GM21381 (cell line): ENCODE results near the gene CCDC107.
"Not testable (repeated sequence)": the region's sequence is repeated elsewhere in the genome, so short reads cannot be mapped to it uniquely, and the experiment has no call there.

Experiments used
- ATAC-seq: cut with Tn5 transposase; IDR thresholded peaks from one replicate; pipeline ENCODE4 v1.9.1; 2021; ENCODE audit warnings: mild to moderate bottlenecking, moderate library complexity; ENCODE audit not compliant: unreplicated experiment

Gene CCDC107

DNA sequence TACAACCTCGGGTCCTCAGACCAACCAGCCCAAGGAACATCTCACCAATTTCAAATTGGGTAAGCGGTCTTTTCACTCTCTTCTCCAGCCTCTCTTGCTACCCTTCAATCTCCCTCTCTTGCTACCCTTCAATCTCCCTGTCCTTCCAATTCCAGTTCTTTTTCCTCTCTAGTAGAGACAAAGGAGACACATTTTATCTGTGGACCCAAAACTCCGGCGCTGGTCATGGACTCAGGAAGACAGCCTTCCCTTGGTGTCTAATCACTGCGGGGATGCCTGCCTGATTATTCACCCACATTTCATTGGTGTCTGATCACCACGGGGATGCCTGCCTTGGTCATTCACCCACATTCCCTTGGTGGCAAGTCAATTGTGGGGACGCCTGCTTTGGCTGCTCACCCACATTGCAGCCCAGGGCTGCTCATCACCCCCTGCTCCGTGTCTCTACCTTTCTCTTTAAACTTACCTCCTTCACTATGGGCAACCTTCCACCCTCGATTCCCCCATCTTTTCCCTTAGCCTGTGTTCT is 20.6 kb upstream of the CCDC107 start:
- not testable (repeated sequence) for ATAC-seq

DNA sequence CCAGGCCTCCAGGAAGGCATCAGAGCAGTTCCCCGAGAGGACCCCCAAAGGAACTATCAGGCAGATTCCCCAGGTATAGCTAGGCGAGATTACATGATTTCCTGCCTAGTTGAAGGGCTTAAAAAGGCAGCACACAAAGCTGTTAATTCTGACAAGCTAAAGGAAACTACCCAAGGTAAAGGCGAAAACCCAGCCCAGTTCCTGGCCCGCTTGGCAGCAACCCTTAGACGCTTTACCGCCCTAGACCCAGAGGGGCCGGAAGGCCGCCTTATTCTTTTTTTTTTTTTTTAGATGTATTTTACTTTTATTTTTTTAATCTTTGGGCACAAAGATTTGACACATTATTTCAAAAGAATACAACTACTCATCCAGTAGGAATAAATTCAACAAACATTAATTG is 19.3 kb upstream of the CCDC107 start:
- not testable (repeated sequence) for ATAC-seq

DNA sequence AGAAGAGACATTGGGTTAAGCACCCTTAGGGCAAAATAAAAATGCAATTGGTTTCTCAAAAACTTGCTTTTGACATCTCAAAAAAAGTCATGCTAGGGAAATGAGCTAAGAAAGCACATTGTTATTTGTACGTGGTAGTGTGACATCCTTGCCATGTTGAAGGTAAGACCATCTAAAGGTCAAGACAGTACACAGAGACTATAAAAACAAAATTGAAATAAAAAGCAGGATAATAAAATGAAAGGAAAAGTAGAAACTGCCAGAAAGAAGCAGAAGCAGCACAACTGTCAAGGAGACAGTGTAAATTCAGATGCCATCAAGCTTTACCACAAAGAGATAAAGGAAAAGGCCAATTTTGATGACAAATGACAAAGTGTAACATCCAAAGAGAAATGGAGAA is 18.9 kb upstream of the CCDC107 start:
- ATAC-seq: not testable (repeated sequence)

DNA sequence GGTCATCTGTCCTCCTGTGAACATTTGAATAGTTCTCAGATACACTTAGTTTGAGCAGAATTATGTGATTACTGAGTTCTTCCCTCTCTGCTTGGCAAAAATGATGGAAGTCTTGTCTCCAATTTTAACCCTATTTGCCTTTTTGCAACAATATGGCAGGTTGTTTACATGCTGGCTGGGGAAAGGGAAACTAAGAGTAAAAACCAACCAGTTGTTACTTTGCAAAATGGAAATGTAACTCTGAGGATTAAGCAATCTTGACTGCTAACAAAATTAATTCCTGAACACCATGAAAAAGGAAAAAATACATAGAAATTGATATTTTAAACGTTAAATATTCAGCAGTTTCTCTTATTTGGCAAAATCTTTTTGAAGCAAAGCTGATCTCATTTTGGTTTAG is 18.5 kb upstream of the CCDC107 start:
- ATAC-seq: no peak

DNA sequence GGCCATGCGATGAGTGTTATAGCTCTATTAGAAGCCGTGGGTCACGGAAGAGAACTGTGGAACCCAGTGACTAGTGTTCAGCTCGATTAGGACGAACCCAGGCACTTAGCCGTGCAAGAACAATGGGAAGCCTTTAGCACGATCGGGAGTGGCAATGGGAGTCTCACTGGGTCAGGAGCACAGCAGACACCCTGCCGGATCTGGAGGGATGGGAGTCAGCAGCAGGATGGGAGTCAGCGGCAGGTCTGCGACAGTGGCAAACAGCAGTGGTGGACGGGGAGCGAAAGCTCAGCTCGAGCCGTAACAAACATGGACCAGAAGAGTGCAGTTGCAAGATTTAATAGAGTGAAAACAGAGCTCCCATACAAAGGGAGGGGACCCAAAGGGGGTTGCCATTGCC is 17.7 kb upstream of the CCDC107 start:
- ATAC-seq: not testable (repeated sequence)

DNA sequence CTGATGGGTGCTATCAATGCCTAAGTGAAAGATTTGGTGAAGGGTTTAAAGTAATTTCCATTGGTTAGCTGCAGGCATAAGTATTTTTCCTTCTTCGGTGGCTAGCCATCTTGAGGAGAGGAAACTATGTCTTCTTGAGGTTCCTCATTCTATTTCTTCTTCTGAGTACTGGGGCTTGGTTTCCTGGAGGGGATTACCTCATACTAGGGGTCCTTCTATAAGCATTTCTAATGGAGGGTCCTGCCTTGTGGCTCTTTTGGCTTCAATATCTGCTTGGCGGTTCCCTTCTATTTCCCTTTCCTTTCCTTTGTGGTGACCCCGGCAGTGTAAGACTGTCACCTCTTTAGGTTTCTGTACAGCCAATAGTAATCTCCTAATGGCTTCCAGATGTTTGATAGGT is 16.6 kb upstream of the CCDC107 start:
- ATAC-seq: not testable (repeated sequence)

DNA sequence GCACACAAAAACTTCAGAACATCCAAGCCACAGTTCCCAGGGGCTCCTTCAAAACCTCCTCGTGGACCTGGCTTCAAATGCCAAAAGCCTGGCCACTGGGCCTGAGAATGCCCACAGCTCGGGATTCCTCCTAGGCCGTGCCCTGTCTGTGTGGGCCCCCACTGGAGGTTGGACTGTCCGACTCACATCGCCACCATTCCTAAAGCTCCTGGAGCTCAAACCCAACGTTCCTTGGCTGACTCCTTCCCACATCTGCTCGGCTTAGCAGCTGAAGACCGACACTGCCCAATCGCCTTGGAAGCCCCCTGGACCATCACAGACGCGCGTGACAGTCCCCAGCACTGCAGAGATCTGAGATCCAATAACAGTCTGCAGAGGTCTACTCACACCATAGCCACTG is 15.0 kb upstream of the CCDC107 start:
- ATAC-seq: no peak

DNA sequence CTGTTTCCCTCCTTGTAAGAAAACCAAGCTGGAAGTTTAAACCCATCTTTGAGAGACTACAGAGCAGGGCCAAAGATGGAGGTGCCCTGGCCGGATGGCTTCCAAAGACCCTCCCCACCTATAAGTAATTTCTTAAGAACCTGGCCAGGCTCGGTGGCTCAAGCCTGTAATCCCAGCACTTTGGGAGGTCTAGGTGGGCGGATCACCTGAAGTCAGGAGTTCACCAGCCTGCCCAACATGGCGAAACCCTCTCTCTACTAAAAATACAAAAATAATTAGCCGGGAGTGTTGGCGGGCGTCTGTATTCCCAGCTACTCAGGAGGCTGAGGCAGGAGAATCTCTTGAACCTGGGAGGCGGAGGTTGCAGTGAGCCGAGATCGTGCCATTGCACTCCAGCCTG is 12.4 kb upstream of the CCDC107 start:
- not testable (repeated sequence) for ATAC-seq

DNA sequence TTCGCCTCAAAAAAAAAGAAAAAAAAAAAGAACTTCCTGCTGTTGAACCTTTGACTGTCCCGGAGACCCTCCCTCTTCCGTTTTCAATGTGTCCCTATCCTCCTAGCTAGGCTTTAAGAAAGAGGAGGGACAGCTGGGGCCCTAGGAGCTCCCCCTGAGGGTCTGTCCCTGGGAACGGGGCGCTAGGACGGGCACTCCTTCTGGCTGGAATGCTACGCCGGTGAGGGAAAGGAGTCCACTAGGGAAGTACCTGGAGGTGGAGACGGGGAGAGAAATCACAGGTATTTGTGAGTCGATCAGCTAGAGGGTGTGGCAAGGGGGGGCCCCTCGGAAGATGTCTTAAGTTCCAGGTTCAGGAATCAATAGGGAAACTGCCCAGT is 11.9 kb upstream of the CCDC107 start:
- ATAC-seq: no peak

DNA sequence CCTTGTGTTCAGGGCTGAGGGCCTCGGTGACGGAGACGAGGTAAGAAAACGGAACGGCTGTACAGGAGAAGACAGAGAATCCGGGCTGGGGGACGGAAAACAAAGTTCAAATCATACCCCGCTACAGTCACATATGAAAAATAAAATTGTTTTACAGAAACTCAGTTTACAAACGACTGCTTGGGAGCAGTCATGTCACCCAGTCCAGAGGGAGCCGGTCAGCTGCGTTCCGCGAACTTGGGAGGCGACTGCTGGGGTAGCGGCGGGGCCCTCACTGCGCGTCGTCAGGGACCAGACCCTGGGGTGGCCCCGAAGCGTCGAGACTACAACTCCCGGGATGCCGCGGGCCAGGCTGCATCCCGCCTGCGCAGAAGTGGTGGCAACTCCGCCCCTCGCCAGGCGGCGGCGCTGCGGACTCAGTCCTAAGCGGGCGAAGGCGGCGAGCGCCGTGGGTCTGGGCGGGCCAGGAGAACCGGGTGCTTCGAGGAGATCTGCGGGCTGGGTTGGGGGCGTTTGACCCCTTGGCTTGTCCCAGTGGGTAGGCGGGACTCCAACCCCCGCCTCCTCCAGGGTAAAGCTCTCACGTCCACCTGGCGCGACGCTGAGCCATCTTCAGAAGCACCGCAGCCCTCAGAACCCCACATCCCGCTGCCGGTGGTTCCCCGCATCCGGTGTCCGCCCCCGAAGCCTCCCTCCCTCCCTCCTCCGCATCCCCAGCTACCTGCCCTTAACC is 11.4 kb upstream of the CCDC107 start:
- ATAC-seq: peak; percentile 90

DNA sequence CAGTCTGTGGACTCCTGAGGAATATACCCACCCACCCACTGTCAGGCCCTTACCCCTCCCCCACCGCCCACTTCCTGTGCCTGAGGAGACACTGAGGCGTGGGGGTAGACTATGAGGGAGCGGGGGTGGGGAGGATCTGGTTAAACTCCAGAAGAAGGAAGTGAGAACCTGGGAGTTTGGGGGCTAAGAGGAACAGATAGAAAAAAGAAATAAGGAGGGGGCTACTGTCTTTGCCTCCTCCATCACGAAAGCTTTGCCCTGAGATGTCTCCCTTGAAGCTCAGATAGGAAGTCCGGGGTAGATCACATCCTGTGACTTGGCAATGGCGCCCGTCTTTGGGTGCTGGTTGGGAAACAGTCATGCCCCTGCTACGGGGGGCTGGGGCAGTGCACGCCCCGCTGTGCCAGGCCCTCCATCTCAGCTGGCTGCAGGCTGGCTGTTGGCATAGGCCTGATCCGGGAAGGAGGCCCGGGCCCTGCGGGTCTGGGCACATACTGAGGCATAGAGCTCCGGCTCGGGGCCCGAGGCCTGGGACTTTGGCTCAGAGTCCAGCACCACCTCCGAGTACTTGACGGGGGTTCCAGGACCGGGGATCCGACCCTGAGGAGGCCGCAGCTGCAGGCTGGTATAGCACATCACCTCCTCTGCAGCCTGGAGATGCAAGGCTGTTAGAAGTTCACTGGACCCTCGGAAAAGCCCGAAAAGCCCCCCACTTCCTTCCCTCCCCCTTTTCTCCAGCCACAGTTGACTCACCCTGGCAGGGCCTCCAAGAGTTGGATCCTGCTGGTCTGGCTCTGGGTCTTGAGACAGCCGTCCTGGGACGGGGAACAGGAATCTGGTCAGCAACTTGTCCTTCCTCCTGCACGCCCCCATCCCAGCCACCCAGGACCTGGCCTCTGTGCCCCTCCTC is 8.4 kb upstream of the CCDC107 start:
- no peak for ATAC-seq

DNA sequence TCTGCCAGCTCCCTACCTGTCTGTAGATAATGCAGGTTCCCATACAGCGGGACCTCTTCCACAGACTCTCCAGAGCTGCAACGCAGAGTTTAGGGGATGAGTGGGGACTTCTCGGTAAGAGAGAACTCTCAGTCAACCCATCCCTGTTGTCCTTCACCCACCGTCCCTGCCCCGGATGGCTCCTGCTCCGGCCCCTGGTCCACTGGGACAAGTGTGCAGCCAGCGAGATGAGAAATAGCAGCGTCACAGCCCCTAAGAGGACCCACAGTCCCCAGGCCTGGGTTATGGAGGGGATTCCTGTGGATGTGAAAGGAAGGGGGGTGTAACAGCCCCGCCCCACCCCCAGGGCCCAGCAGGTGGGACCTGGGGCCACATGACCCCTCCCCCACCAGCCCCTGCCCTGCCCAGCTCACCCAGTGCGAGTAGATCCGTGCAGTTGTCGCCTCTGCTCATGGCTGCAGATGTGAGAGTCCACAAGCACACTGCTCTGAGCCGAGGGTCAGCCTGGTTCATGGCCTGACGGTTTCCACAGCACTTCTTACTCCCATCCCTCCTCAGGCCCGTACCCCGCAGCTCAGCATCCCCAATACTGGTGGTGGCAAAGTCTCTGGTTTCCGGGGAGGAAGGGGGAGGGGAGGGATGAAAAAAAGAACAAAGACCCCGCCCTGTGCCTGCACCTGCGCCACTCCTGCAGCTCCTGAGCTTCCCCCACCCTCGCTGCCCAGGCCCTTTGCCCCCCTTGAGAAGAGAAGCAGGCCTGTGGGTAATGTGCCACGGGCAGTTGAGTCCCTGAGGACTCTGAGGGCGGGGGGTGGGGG is 7.5 kb upstream of the CCDC107 start, which contains the start of gene SIT1:
Gene SIT1, minus strand, starts transcription at position 591 of the 818 bp plus-strand sequence. Its CDS starts 78 bp downstream, at position 513.
- ATAC-seq: no peak

DNA sequence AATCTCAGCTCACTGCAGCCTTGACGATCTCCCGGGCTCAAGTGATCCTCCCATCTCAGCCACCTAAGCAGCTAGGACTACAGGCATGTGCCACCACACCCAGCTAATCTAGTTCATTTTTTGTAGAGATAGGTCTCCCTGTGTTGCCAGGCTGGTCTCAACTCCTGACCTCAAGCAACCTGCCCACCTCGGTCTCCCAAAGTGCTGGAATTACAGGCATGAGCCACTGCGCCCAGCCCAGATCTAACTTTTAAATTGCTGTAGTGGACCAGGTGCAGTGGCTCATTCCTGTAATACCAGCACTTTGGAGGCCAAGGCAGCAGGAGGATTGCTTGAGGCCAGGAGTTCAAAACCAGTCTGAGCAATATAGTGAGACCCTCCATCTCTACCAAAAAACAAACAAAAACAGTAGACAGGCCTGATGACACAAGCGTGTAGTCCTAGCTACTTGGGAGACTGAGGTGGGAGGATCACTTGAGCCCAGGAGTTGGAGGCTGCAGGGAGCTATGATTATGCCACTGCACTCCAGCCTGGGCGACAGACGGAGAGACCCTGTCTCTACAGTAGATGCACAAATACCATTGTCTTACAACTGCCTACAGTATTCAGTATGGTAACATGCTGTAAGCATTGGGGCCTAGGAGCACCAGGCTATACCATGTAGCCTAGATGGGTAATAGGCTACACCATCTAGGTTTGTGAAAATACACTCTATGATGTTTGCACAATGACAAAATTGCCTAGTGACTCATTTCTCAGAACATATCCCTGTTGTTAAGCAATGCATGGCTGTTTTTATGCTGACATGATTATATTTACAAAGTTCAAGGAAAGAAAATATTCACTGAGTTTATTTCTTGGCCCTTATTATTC is 5.9 kb upstream of the CCDC107 start:
- ATAC-seq: no peak

DNA sequence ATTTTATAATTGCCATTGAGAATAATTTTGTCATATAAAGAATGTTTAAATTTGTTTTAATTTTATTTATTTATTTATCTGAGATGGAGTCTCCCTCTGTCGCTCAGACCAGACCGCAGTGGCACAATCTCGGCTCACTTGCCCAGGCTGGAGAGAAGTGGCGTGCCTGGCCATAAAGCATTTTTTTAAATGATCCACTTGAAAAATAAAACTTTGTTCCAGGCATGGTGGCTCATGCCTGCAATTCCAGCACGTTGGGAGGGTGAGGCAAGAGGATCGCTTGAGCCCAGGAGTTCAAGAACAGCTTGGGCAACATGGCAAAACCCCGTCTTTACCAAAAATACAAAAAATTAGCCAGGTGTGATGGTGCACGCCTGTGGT is 5.3 kb upstream of the CCDC107 start:
- no peak for ATAC-seq

DNA sequence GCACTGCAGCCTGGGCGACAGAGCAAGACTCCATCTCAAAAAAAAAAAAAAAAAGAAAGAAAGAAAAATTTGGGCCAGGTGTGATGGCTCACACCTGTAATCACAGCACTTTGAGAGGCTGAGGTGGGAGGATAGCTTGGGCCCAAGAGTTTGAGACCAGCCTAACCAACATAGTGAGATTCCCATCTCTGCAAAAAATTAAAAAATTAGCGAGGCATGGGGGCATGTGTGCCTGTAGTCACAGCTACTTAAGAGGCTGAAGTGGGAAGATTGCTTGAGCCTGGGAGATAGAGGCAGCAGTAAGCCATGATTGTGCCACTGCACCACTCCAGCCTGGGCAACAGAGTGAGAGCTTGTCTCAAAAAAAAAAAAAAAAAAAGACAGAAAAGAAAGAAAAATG is 4.5 kb upstream of the CCDC107 start:
- no peak for ATAC-seq

DNA sequence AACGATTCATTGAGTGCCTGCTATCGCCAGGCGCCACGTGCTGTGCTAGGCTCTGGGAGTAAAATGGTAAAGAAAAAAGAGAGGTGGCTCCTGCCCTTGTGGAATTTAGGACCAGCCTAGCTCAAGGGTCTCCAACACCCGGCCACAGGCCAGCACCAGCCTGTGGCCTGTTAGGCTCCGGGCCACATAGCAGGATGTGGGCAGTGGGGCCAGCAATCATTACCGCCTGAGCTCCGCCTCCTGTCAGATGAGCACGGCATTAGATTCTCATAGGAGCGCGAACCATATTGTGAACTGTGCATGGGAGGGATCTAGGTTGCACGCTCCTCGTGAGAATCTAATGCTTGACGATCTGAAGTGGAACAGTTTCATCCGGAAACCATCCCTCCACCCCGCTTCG is 1.7 kb upstream of the CCDC107 start:
- ATAC-seq: no peak

DNA sequence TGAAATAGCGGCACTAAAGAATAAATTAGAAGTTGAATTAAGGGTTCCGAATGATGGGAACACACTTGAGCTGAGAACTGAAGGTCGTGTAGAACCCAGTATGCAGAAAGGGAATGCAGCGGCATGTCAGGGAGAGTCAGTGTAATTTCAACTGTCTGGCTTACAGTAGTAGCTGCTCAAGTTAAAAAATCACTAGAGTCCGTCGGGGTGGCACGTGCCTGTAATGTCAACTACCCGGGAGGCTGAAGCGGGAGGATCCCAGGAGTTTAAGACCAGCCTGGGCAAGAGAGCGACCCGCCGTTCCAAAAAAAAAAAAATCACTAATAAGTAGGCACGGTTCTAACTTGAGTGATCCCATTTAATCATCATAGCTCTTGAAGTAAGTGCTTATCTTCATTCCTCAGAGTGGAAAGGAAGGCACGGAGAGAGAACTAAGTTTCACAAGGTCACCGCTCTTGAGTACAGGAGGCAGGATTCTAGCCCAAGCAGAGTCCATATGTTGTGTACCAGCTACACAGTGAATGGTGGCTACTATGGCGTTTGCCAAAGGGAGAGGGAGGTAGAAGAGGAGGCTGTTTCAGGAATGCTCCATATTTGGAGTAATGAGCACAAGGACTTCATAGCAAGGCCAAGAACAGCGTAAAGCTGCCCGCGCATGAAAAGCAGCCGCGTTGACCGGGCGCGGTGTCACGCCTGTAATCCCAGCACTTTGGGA is 1.1 kb upstream of the CCDC107 start:
- ATAC-seq: no peak

DNA sequence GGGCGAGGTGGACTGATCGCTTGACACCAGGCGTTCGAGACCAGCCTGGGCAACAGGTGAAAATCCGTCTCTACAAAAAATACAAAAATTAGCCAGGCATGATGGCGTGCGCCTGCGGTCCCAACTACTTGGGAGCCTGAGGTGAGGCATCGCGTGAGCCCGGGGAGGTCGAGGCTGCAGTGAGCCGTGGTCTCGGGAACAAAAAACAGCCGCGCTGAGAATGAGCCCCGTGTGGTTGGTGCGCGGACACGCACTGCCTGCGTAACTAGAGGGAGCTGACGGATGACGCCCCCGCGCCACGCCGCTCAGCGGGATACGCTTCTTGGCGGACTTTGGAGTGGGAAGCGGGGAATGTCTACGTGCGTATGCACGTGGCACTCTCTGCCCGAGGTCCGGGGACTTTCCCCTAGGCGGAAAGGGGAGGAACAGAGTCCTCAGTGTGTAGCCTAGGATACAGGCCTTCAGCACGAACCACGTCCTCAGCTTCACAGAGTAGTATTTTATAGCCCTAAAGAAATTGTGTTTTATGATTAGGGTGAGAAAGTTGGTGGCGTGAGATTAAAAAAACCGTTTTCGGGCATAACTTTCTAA is 451 bp upstream of the CCDC107 start, which contains the start of gene RMRP:
Gene RMRP, minus strand, starts transcription at position 474 of the 591 bp plus-strand sequence.
- ATAC-seq: peak; percentile 81

DNA sequence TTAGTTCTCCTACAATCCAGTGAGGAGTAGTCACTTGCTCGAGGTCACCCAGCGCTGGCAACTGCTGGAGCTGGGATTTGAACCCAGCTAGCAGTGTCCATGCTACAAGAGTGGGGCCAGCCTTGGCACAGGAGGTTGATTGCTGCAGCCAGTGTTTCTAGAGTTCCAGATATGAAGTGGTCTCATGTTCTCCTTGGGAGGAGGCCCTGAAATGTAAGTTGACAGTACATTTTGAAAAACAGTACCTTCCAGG is 802 bp downstream of the CCDC107 start:
- ATAC-seq: no peak
